ENCODE measurements around the gene TNFAIP1. TPM values are rescaled to one million over a fixed set of nuclear protein-coding genes. Genes with fewer than 3 reads are reported as not detected.

TNFAIP1 gene
- total RNA-seq, 1 experiment from 2014 or later = 21.8 TPM

DNA sequence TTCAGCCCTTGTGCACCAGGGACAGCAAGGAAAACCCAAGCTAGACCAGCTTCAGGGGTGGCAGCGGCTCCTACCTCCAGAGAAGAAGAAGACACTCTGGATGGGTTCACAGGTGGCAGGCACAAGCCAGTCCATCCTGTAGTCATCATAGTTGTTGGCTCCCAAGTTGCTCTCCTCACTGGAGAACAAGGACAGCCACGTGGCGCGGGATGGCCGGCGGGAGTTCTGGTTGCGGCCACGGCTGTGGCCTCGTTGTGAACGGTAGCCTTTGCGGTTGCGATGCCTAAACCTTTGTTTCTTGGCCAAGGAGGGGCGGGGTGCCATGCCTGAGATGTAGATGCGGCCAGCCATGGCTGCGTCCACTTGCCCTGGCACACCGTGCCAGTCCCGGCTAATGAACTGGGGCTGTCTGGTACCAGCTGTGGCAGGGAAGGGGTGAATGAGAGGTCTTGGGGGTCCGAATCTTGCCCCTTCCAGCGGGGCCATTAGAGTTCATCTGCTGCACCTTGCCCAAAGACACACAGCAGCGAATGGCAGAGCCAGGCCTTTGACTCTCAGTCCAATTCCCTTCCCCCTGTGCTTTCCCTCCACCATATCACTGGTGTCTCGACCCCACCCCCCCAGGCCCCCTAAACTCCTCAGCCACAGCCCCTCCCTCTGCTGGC lies 32.2 kb downstream of the TNFAIP1 start:
- H3K27me3 ChIP-seq (ENCODE audit: insufficient read depth, low read length) = peaks cover 5% of the 10 kb centered on the region; the same call in 1 of the 2 replicates
- H2BK120ac ChIP-seq (ENCODE audit: low read depth, low read length, poor library complexity, severe bottlenecking) = no peak overlapping the region
- H4K20me1 ChIP-seq (ENCODE audit: control insufficient read depth, insufficient read depth, insufficient read length) = peaks cover 2% of the 10 kb centered on the region
- H3K79me1 ChIP-seq (ENCODE audit: insufficient read depth, low read depth, low read length, poor library complexity, severe bottlenecking) = no peaks in the 10 kb centered on the region
- no peak overlapping the region for H3K4ac ChIP-seq (ENCODE audit: low read depth, low read length)
- Mint-ChIP-seq H3K27ac (no peak overlapping the region), H3K4me1 (peaks cover 14 to 19% of the 10 kb centered on the region in 2 experiments), H3K36me3 (ENCODE audit: insufficient read depth in 1 of 3, low read depth in 3 of 3) (peaks cover 0 to 5% (median 0%) of the 10 kb centered on the region in 3 experiments; a peak in 2 of 7 replicates), H3K4me3 (no peak overlapping the region), H3K9me3 (no peaks in the 10 kb centered on the region; a peak in 1 of 5 replicates), H3K27me3 (ENCODE audit: low read depth) (peaks cover 9% of the 10 kb centered on the region)
- H3K27ac ChIP-seq (ENCODE audit: insufficient read length, low read depth, low read length) = no peak overlapping the region
- DNase-seq = no peak
- no peak overlapping the region for H3K23ac ChIP-seq (ENCODE audit: insufficient read length, low read depth, low read length)
- H3K4me2 ChIP-seq (ENCODE audit: insufficient read depth, insufficient read length, low read length) = no peak overlapping the region
- H2AFZ ChIP-seq (ENCODE audit: low read length) = no peak overlapping the region
- no peak overlapping the region for H4K8ac ChIP-seq (replicated peaks; ENCODE audit: insufficient read length, low read depth, low read length)
- H2BK20ac ChIP-seq (ENCODE audit: low read depth, low read length, poor library complexity, severe bottlenecking) = no peak overlapping the region
- H3K4me1 ChIP-seq (ENCODE audit: insufficient read depth, low read length) = peaks cover 2% of the 10 kb centered on the region; the same call in 1 of the 2 replicates
- no peak overlapping the region for H2AK5ac ChIP-seq (ENCODE audit: insufficient read length, low read length)
- peaks cover 10% of the 10 kb centered on the region for H3K23me2 ChIP-seq (ENCODE audit: insufficient read length, low read depth, low read length, poor library complexity, severe bottlenecking)
- H4K5ac ChIP-seq (ENCODE audit: insufficient read length, low read depth, low read length) = no peak overlapping the region
- no peak overlapping the region for H3K18ac ChIP-seq (ENCODE audit: insufficient read length, low read depth, low read length)
- TF ChIP-seq, protein P1, sequence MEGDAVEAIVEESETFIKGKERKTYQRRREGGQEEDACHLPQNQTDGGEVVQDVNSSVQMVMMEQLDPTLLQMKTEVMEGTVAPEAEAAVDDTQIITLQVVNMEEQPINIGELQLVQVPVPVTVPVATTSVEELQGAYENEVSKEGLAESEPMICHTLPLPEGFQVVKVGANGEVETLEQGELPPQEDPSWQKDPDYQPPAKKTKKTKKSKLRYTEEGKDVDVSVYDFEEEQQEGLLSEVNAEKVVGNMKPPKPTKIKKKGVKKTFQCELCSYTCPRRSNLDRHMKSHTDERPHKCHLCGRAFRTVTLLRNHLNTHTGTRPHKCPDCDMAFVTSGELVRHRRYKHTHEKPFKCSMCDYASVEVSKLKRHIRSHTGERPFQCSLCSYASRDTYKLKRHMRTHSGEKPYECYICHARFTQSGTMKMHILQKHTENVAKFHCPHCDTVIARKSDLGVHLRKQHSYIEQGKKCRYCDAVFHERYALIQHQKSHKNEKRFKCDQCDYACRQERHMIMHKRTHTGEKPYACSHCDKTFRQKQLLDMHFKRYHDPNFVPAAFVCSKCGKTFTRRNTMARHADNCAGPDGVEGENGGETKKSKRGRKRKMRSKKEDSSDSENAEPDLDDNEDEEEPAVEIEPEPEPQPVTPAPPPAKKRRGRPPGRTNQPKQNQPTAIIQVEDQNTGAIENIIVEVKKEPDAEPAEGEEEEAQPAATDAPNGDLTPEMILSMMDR (conservative IDR thresholded peaks at IDR 0.05) = no peak
- H3K56ac ChIP-seq (ENCODE audit: insufficient read length, low read depth, low read length) = no peak overlapping the region
- H4K91ac ChIP-seq (ENCODE audit: insufficient read length, low read depth, low read length) = no peak overlapping the region
- H3K79me2 ChIP-seq (ENCODE audit: insufficient read depth, low read length) = no peaks in the 10 kb centered on the region
- no CpG with 5 or more reads among the region's 21 CpGs for WGBS (ENCODE audit: extremely low coverage, insufficient read length, low lambda C conversion rate)
- no peak overlapping the region for H2BK15ac ChIP-seq (ENCODE audit: low read depth, low read length)
- H3T11ph ChIP-seq (ENCODE audit: low read length) = no peak overlapping the region
- H2BK5ac ChIP-seq (ENCODE audit: insufficient read length, low read length) = no peak overlapping the region
- no peak overlapping the region for H3K9ac ChIP-seq (ENCODE audit: extremely low read depth, insufficient read length, low read length)
- no peaks in the 10 kb centered on the region for H3K9me3 ChIP-seq (ENCODE audit: control insufficient read depth, low read depth, low read length)
- H2BK12ac ChIP-seq (ENCODE audit: insufficient read length, low read depth, low read length) = no peak overlapping the region
- H3K14ac ChIP-seq (ENCODE audit: insufficient read depth, low read length) = no peak overlapping the region
